PC-9 (cell line): ENCODE results near the gene RNF220.

Experiments used
- CTCF ChIP-seq: fragments of 200-600 bp; sonication (generic); conservative IDR thresholded peaks from 2 replicates; pipeline ENCODE4 v1.6.1; 2017; ENCODE audit warnings: mixed run types, antibody characterized with exemption, mild to moderate bottlenecking, moderate library complexity
- EZH2 ChIP-seq: fragments of 200-600 bp; sonication (generic); IDR thresholded peaks from 2 replicates; pipeline ENCODE4 v1.8.0; 2017; ENCODE audit warnings: antibody characterized with exemption, low read depth

DNA sequence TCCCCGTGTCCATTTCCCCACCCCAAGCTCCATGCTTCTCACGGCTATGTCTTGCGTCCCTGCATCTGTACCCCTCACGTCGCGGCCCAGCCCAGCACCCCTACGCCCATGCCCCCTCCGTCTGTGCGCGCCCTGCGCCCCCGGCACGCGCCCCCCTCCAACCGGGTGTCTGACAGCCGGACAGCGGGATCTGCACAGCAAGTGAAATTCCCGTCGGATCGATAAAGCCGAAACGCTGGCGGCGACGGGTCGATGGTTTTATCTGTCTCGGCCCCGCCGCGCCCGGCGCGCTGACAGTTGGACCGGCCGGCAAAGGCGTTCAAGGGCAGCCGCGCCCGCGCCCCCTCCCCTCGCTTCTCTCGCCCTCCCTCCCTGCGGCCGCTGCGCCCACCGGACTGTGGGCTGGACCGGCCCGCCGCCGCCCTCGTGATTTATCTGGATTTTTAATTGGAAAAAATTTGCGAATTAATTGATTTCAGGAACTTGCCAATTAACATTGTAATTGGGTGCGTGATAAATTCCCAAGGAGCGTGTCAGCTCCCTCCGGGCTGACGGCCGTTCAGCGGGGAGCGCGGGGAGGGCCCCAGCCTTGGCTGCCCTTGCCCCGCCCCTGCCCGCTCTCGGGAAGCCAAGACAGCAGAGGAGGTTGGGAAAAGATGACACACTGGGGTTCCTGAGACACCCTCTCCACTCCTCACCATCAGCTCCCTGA lies 212.1 kb downstream of the RNF220 start:
- no peak for TF ChIP-seq CTCF
- no peak for TF ChIP-seq EZH2
